ENCODE measurements around the gene RANBP1.

DNA sequence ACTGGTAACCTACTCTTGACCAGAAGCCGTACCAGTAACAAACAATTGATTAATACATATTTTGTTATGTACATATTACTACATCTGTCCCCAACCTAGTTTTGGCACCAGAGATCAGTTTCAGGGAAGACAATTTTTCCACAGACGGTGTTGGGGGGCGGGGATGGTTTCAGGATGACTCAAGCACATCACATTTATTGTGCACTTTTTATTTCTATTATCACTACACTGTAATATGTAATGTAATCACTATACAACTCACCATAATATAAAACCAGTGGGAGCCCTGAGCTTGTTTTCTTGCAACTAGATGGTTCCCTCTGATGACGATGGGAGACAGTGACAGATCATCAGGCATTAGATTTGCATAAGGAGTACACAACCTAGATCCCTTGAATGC, 20.4 kb upstream of the RANBP1 start:
- TF ChIP-seq EZH2 (IDR thresholded peaks at IDR 0.05; ENCODE audit: insufficient read depth, poor library complexity, severe bottlenecking) (no peak), EZH2phosphoT487 (IDR thresholded peaks at IDR 0.05; ENCODE audit: insufficient read depth, low read depth) (no peak)
